Keratinocyte (primary cell): ENCODE data around the gene DCST2. TPM values are rescaled to one million over a fixed set of nuclear protein-coding genes. Genes with fewer than 3 reads are reported as not detected.

Source experiments
- DNase-seq: peaks from one replicate; pipeline ENCODE4 v3.0.0-alpha.2; 2011; ENCODE audit warnings: low read depth, missing footprints, low spot score
- FAIRE-seq: peaks from 2 replicates; lab custom pipeline; 2011; peaks lifted over from hg19 to GRCh38; lab: Jason Lieb, UNC
- H2AFZ ChIP-seq: 2 replicates; pipeline ENCODE4 v1.6.0; 2012; ENCODE audit warnings: low read length, control low read depth, inconsistent platforms; ENCODE audit not compliant: control insufficient read depth
- H3K27ac ChIP-seq: 2 replicates; pipeline ENCODE4 v1.5.1; 2011; ENCODE audit warnings: low read length; ENCODE audit not compliant: control insufficient read depth, insufficient read depth
- H3K27me3 ChIP-seq: 3 replicates; pipeline ENCODE4 v1.6.0; 2011; ENCODE audit warnings: low read length; ENCODE audit not compliant: control insufficient read depth, insufficient read depth; ENCODE audit errors: extremely low read depth
- H3K36me3 ChIP-seq, 2 experiments: 2 replicates in 1 of 2; 3 replicates in 1 of 2; pipeline ENCODE4 v1.5.1; 2011; ENCODE audit warnings: low read length in 2 of 2, mild to moderate bottlenecking in 1 of 2; ENCODE audit not compliant: control insufficient read depth in 2 of 2, insufficient read depth in 2 of 2; ENCODE audit errors: extremely low read depth in 1 of 2
- H3K4me1 ChIP-seq: 3 replicates; pipeline ENCODE4 v1.5.1; 2011; ENCODE audit warnings: low read length; ENCODE audit not compliant: control insufficient read depth, insufficient read depth; ENCODE audit errors: extremely low read depth
- H3K4me2 ChIP-seq: 3 replicates; pipeline ENCODE4 v1.6.0; 2011; ENCODE audit warnings: low read depth, low read length; ENCODE audit not compliant: control insufficient read depth, insufficient read depth; ENCODE audit errors: extremely low read depth
- H3K4me3 ChIP-seq, 3 experiments: fragments of 200-600 bp in 1 of 3; sonication (generic) in 1 of 3; 2 replicates in 2 of 3; 3 replicates in 1 of 3; pipeline ENCODE4 v1.5.1; 2011 to 2016; ENCODE audit warnings: low read length in 3 of 3, mild to moderate bottlenecking in 3 of 3, control low read depth in 2 of 3, inconsistent platforms in 1 of 3, low read depth in 1 of 3, mixed read lengths in 1 of 3, mixed run types in 1 of 3, moderate library complexity in 1 of 3; ENCODE audit not compliant: control insufficient read depth in 2 of 3, insufficient read depth in 2 of 3; ENCODE audit errors: extremely low read depth in 1 of 3
- H3K79me2 ChIP-seq: 2 replicates; pipeline ENCODE4 v1.6.0; 2012; ENCODE audit warnings: low read length; ENCODE audit not compliant: control insufficient read depth, insufficient read depth
- H3K9ac ChIP-seq: 3 replicates; pipeline ENCODE4 v1.6.0; 2011; ENCODE audit warnings: low read length; ENCODE audit not compliant: control insufficient read depth, insufficient read depth; ENCODE audit errors: extremely low read depth
- H3K9me1 ChIP-seq: 3 replicates; pipeline ENCODE4 v1.6.0; 2011; ENCODE audit warnings: low read length; ENCODE audit not compliant: control insufficient read depth, insufficient read depth; ENCODE audit errors: extremely low read depth
- H3K9me3 ChIP-seq: 2 replicates; pipeline ENCODE4 v1.5.1; 2012; ENCODE audit warnings: low read depth, low read length; ENCODE audit not compliant: control insufficient read depth
- H4K20me1 ChIP-seq: 3 replicates; pipeline ENCODE4 v1.6.0; 2011; ENCODE audit warnings: low read length; ENCODE audit not compliant: control insufficient read depth, insufficient read depth; ENCODE audit errors: extremely low read depth
- CTCF ChIP-seq, 3 experiments: IDR thresholded peaks in 1 of 3; conservative IDR thresholded peaks in 1 of 3; optimal IDR thresholded peaks in 1 of 3; 2 replicates in 2 of 3; 3 replicates in 1 of 3; pipeline versions ENCODE3 to v1.5.1; 2011; ENCODE audit warnings: low read length in 3 of 3, mild to moderate bottlenecking in 3 of 3, moderate library complexity in 2 of 3, control low read depth in 1 of 3, inconsistent platforms in 1 of 3; ENCODE audit not compliant: insufficient read depth in 2 of 3; ENCODE audit errors: extremely low read depth in 1 of 3
- EZH2 ChIP-seq: IDR thresholded peaks from one replicate; pipeline ENCODE4 v1.6.1; 2012; ENCODE audit warnings: inconsistent platforms, mild to moderate bottlenecking, low read length, moderate library complexity
- dilution Hi-C: fragments of 300-500 bp; cut with MboI; formaldehyde crosslinking; loops from one replicate; pipeline ENCODE4 v1.7.0; 2020; ENCODE audit warnings: low sequenced_read_pairs; ENCODE audit not compliant: extremely low pct_ligation_motif_present
- polyA plus RNA-seq, 5 experiments: library from polyadenylated mRNA; depleted of rRNA in 3 of 5; stranded (reverse) in 3 of 5; stranded (forward) in 1 of 5; unstranded in 1 of 5; fragments of >200 nt; gene quantifications; 1 replicate in 1 of 5; 2 replicates in 3 of 5; 3 replicates in 1 of 5; pipeline versions ENCODE4 v1.2.1 to v1.2.3, GENCODE V29; 2011 to 2012; ENCODE audit warnings: missing spikeins in 2 of 5, low read depth in 1 of 5, low replicate concordance in 1 of 5

Gene DCST2
- polyA plus RNA-seq, 1 donor (not counting 4 experiments of a cell fraction or from before 2014, with no cell fraction given) = 0.14 TPM

- no peaks in the 10 kb centered on the region for H3K27me3 ChIP-seq
- DNase-seq (no peak), FAIRE-seq (peak; percentile 43)
- TF ChIP-seq CTCF (optimal IDR thresholded peaks at IDR 0.05 in 1 of 3, IDR thresholded peaks at IDR 0.05 in 1 of 3, conservative IDR thresholded peaks at IDR 0.05 in 1 of 3; ENCODE audit: extremely low read depth in 1 of 3, insufficient read depth in 2 of 3, low read length in 3 of 3) (peak in 2 of 3 experiments; percentile 58 to 69), EZH2 (no peak)
- no peaks in the 10 kb centered on the region for H3K9me1 ChIP-seq
- H3K4me3 ChIP-seq = peak overlapping the region; percentile 75 to 93 (median 91)
- H3K79me2 ChIP-seq = peaks cover 33% of the 10 kb centered on the region
- H3K4me2 ChIP-seq = peak overlapping the region; percentile 95
- H4K20me1 ChIP-seq = no peaks in the 10 kb centered on the region
- H3K9me3 ChIP-seq = no peaks in the 10 kb centered on the region
- dilution Hi-C loops = no loop called here
- peak overlapping the region; percentile 77 for H3K27ac ChIP-seq
- no peak overlapping the region for H2AFZ ChIP-seq
- peaks cover 27% of the 10 kb centered on the region for H3K4me1 ChIP-seq
- peaks cover 22 to 26% of the 10 kb centered on the region in 2 experiments for H3K36me3 ChIP-seq
- peak overlapping the region; percentile 84 for H3K9ac ChIP-seq
Observed at GRCh38 chr1:155052439-155053395, 19.1 kb upstream of the DCST2 start.

DNA sequence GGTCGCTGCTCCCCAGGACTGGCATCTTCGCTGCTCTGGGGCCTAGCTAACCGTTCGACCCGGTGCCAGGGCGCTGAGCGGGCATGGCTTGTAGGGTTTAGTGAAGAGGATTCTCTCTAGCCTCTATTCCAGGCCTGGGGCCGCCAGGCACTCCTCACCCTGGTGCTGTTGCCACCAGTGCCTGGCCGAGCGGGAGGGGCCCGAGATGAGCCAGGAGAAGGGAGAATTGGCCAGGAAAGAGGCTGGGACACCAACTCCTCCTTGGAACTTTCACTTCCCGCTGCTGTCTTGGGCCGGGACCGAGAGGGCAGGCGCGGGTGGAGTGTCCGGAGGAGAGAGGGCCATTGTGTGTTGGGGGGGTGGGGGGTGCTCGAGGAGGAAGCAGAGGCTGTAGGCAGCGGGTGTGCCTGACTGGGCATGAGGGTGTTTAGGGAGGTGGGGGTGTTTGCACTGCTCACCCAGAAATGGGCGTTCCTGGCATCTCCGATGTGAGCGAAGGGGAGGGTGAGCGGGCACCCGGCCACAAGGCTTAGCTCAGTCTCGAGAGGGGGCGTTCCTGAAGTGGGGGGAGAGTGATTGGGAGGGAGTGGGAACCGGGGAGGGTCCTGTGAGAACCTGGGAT is 18.3 kb upstream of the DCST2 start:
- H3K9me3 ChIP-seq = no peaks in the 10 kb centered on the region
- peak overlapping the region; percentile 75 to 93 (median 91) for H3K4me3 ChIP-seq
- H3K9me1 ChIP-seq = no peaks in the 10 kb centered on the region
- TF ChIP-seq EZH2 (no peak), CTCF (optimal IDR thresholded peaks at IDR 0.05 in 1 of 3, IDR thresholded peaks at IDR 0.05 in 1 of 3, conservative IDR thresholded peaks at IDR 0.05 in 1 of 3; ENCODE audit: extremely low read depth in 1 of 3, insufficient read depth in 2 of 3, low read length in 3 of 3) (no peak)
- H3K4me2 ChIP-seq = peak overlapping the region; percentile 95
- H3K27ac ChIP-seq = peak overlapping the region; percentile 77
- FAIRE-seq (peak; percentile 5), DNase-seq (no peak)
- dilution Hi-C loops = no loop called here
- peak overlapping the region; percentile 84 for H3K9ac ChIP-seq
- H4K20me1 ChIP-seq = no peaks in the 10 kb centered on the region
- H2AFZ ChIP-seq = peak overlapping the region; percentile 22
- H3K36me3 ChIP-seq = peaks cover 15 to 19% of the 10 kb centered on the region in 2 experiments
- peaks cover 27% of the 10 kb centered on the region for H3K4me1 ChIP-seq
- H3K27me3 ChIP-seq = no peaks in the 10 kb centered on the region
- peaks cover 33% of the 10 kb centered on the region for H3K79me2 ChIP-seq
